Pancreas (tissue), 10 donors: Measurements from ENCODE around the gene ZNF652. TPM values are rescaled to one million over a fixed set of nuclear protein-coding genes. Genes with fewer than 3 reads are reported as not detected.

Experiments used
- ATAC-seq, 4 donors: fragments of 200-7000 bp; cut with Tn5 transposase; one replicate each; pipeline versions ENCODE4 v1.8.0 to v1.9.1; 2020; ENCODE audit warnings: mild to moderate bottlenecking in 4 of 4, moderate library complexity in 4 of 4
- DNase-seq, 6 donors: peaks; one replicate each; pipeline ENCODE4 v3.0.0-alpha.2; 2020
- FAIRE-seq: peaks from 2 replicates; lab custom pipeline; 2012; peaks lifted over from hg19 to GRCh38; lab: Jason Lieb, UNC
- H3K27ac ChIP-seq, 4 donors: fragments of 200-600 bp; sonication (generic); 1 replicate in 3 of 4; 2 replicates in 1 of 4; pipeline versions ENCODE4 v1.5.0 to v1.8.0; 2020
- H3K27me3 ChIP-seq, 4 donors: fragments of 200-600 bp; one replicate each; pipeline ENCODE4 v1.8.0; 2021
- H3K36me3 ChIP-seq, 3 donors: fragments of 200-600 bp; sonication (generic) in 1 of 3; one replicate each; pipeline versions ENCODE4 v1.5.0 to v1.8.0; 2020 to 2021
- H3K4me1 ChIP-seq, 3 donors: fragments of 200-600 bp; one replicate each; pipeline ENCODE4 v1.8.0; 2021
- H3K4me3 ChIP-seq, 4 donors: fragments of 200-600 bp; sonication (generic) in 2 of 4; one replicate each; pipeline versions ENCODE4 v1.5.0 to v1.8.0; 2020 to 2021
- H3K9me3 ChIP-seq, 4 donors: fragments of 200-600 bp; one replicate each; pipeline ENCODE4 v1.8.0; 2021
- CTCF ChIP-seq, 4 donors: fragments of 200-600 bp; sonication (generic) in 3 of 4; IDR thresholded peaks; one replicate each; pipeline versions ENCODE4 v1.5.0 to v1.8.0; 2021; ENCODE audit warnings: antibody characterized with exemption in 4 of 4
- WGBS, 2 donors: extraction: QIAGEN DNeasy Blood & Tissue Kit; methylation state at CpG; one replicate each; pipeline ENCODE4 v1.1.7; 2013; 5-methylcytosine and 5-hydroxymethylcytosine counted together
- intact Hi-C, 3 donors: fragments of 100-400 bp; cut with DNase I; formaldehyde crosslinking; loops; one replicate each; pipeline versions ENCODE4 v1.11.1 to v1.14.2; 2022
- polyA plus RNA-seq, 2 donors: library from polyadenylated mRNA; stranded (reverse); fragments of 200-250 nt; gene quantifications; one replicate each; pipeline ENCODE4 v1.2.3, GENCODE V29; 2013
- total RNA-seq, 6 donors: library from RNA; stranded (reverse); fragmentation: NEBNext Ultra II Directional in 4 of 6; extraction: Animal tissue kit (Norgen Biotek cat#: 25700) in 4 of 6; gene quantifications; one replicate each; pipeline versions ENCODE4 v1.2.1 to v1.2.4, GENCODE V29; 2021 to 2023
- donor health status: healthy with polysubstance abuse.
- donor health status: DM: no; HTN: no; CAD: no; lungs with moderate emphysema.
- donor health status: DM: no; HTN: no; CAD: no.
- donor health status: control.
- donor health status: control.
- donor health status: Bipolar disorder and iron deficiency.
- donor health status: DM: yes; HTN: yes; CAD: no.
- donor health status: DM: no; HTN: no; CAD: no.
- donor health status: DM: no; HTN: no; CAD: no.
- donor health status: DM: yes; HTN: yes; CAD: no.

The ZNF652 gene
- total and polyA plus RNA-seq, 8 donors = 16.8 to 32.4 (median 20.5) TPM

DNA sequence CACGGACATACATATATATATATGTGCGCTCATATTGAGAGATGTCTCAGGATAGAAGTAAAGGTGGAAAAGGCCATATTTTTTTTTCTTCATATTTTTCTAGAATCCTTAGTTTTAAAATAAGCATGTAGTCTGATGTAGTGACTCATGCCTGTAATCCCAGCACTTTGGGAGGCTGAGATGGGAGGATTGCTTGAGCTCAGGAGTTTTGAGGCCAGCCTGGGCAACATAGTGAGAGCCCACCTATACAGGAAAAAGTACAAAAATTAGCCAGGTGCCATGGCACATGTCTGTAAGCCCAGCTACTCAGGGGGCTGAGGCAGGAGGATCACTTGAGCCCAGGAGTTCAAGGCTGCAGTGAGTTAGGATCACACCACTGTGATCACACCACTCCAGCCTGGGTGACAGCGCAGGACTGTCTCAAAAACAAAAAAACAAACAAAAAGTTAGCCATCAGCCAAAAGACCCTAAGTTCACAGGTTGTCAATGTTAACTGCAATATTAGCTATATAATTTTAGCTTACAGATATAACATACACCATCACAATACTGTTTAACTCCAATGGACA is 10.4 kb downstream of the ZNF652 start:
- WGBS, 2 donors = 93 to 95% methylated on average over 3 of the region's 3 CpGs

DNA sequence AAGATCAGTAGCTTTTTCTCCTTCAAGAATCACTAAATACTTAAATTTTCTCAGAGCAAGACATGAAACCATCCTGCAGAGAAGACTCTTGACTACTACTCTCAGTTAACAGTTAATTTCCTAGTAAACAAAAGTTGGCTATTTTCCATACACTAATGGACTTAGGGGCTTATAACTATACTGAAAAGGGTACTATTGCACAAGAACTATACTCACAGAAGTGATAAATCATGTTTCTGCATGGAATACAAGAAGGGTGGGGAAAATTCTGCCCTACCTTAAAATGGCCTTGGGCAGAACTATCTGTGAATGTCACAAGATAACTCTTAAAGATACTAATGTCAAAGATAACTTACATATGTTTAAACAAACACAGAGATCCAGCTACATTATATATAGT is 12.5 kb downstream of the ZNF652 start:
- DNase-seq (no peak), FAIRE-seq (no peak), ATAC-seq (no peak)
- Histone ChIP-seq H3K27ac (no peak overlapping the region), H3K4me1 (peaks cover 0 to 6% (median 0%) of the 10 kb centered on the region in 3 donors), H3K27me3 (no peaks in the 10 kb centered on the region), H3K4me3 (no peak overlapping the region), H3K36me3 (no peaks in the 10 kb centered on the region), H3K9me3 (no peaks in the 10 kb centered on the region)
- no peak for TF ChIP-seq CTCF (IDR thresholded peaks at IDR 0.05)
- intact Hi-C loops = no loop called here

More for the DNA sequence above, 10.4 kb downstream of the ZNF652 start:
- ATAC-seq (no peak), FAIRE-seq (no peak), DNase-seq (no peak)
- TF ChIP-seq CTCF (IDR thresholded peaks at IDR 0.05) = no peak
- no peaks in the 10 kb centered on the region for H3K27me3 ChIP-seq
- H3K27ac ChIP-seq = no peak overlapping the region
- H3K4me1 ChIP-seq = peaks cover 0 to 6% (median 0%) of the 10 kb centered on the region in 3 donors
- no peaks in the 10 kb centered on the region for H3K9me3 ChIP-seq
- intact Hi-C loops = no loop called here
- H3K36me3 ChIP-seq = no peaks in the 10 kb centered on the region
- no peak overlapping the region for H3K4me3 ChIP-seq

DNA sequence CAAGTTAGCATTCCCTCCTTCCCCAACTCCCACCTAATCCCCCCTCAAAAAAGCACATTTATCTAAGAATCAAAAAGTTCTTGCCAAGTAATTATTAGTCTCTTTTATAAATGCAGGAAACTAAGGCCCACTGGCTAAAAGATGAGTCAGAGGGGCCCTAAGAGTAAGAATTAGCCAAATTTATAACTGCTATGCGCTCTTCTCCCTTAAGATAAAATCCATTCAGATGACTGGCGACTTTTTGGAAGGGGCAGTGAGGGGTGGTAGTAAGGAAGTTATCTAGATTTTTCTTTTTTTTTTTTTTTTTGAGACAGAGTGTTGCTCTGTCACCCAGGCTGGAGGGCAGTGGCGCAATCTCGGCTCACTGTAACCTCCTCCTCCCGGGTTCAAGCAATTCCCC is 17.1 kb downstream of the ZNF652 start:
- Histone ChIP-seq H3K36me3 (no peaks in the 10 kb centered on the region), H3K9me3 (no peaks in the 10 kb centered on the region), H3K27ac (no peak overlapping the region), H3K4me1 (peaks cover 0 to 12% (median 0%) of the 10 kb centered on the region in 3 donors), H3K4me3 (no peak overlapping the region), H3K27me3 (no peaks in the 10 kb centered on the region)
- no peak for FAIRE-seq
- no peak for DNase-seq
- intact Hi-C loops = no loop called here
- 80 to 92% methylated on average over 5 of the region's 5 CpGs for WGBS, 2 donors
- TF ChIP-seq CTCF (IDR thresholded peaks at IDR 0.05) = no peak
- ATAC-seq = no peak

- FAIRE-seq (no peak), DNase-seq (no peak), ATAC-seq (peak in 2 of 4 donors; percentile 30 to 52)
- no peaks in the 10 kb centered on the region for H3K9me3 ChIP-seq
- intact Hi-C loops = no loop called here
- no peaks in the 10 kb centered on the region for H3K27me3 ChIP-seq
- H3K36me3 ChIP-seq = no peaks in the 10 kb centered on the region
- H3K27ac ChIP-seq = no peak overlapping the region
- 60 to 67% methylated on average over 3 of the region's 3 CpGs for WGBS, 2 donors
- H3K4me1 ChIP-seq = peaks cover 0 to 12% (median 0%) of the 10 kb centered on the region in 3 donors
- TF ChIP-seq CTCF (IDR thresholded peaks at IDR 0.05) = no peak
- no peak overlapping the region for H3K4me3 ChIP-seq
These were observed 18.8 kb downstream of the ZNF652 start for GRCh38 chr17:49343273-49343672.

DNA sequence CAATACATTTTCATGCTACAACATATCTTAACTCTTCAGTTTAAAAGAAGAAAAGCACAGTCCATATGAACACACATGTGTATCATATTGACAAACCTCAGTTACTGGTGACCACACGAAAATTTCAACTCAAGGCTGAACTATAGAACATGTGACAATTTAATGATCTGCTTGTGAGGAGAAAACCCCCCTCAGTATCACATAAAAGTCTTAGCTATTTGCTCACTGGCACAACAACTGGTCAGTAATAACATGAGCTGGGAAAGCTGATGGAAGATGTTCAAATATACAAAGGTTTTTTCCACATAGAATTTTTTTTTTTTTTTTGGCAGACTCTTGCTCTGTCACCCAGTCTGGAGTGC is 19.5 kb downstream of the ZNF652 start:
- no peak for FAIRE-seq
- 0 to 8% methylated on average over 1 of the region's 1 CpG for WGBS, 2 donors
- no peak for TF ChIP-seq CTCF (IDR thresholded peaks at IDR 0.05)
- no peaks in the 10 kb centered on the region for H3K36me3 ChIP-seq
- peaks cover 0 to 12% (median 0%) of the 10 kb centered on the region in 3 donors for H3K4me1 ChIP-seq
- no peak overlapping the region for H3K4me3 ChIP-seq
- no peaks in the 10 kb centered on the region for H3K27me3 ChIP-seq
- ATAC-seq = peak in 2 of 4 donors; percentile 38 to 51
- H3K9me3 ChIP-seq = no peaks in the 10 kb centered on the region
- H3K27ac ChIP-seq = no peak overlapping the region
- intact Hi-C loops = no loop called here
- DNase-seq = no peak
